Caki2 (cell line): ENCODE results near the gene ADGRG1. TPM values are rescaled to one million over a fixed set of nuclear protein-coding genes. Genes with fewer than 3 reads are reported as not detected.
"Not testable (repeated sequence)": the region's sequence is repeated elsewhere in the genome, so short reads cannot be mapped to it uniquely, and the experiment has no call there.

Source experiments
- DNase-seq: peaks from one replicate; pipeline ENCODE4 v3.0.0-alpha.2; 2015; ENCODE audit warnings: low read depth
- in situ Hi-C: cut with HindIII; loops from 2 replicates; pipeline ENCODE4 v1.10.0; 2016; ENCODE audit warnings: low sequenced_read_pairs, low pct_unique_long_range_greater_than_20kb, mixed read lengths
- total RNA-seq: library from RNA; depleted of rRNA; stranded (reverse); fragments of >200 nt; shearing (Covaris generic); gene quantifications from 2 replicates; pipeline ENCODE4 v1.2.3, GENCODE V29; 2014; ENCODE audit warnings: low replicate concordance

The ADGRG1 gene
- total RNA-seq, 1 experiment from 2014 or later = 32.2 TPM

GRCh38 chr16:57670196-57670595, 41.8 kb downstream of the ADGRG1 start:
- DNase-seq = no peak
- in situ Hi-C loops = no loop called here

GRCh38 chr16:57671451-57671850, 43.0 kb downstream of the ADGRG1 start:
- in situ Hi-C loops, DNase-seq: not testable (repeated sequence)

GRCh38 chr16:57672416-57672815, 44.0 kb downstream of the ADGRG1 start:
- DNase-seq = no peak
- in situ Hi-C loops = no loop called here

- no peak for DNase-seq
- in situ Hi-C loops = no loop called here
Observed at GRCh38 chr16:57672824-57673223, 44.4 kb downstream of the ADGRG1 start.

- in situ Hi-C loops = no loop called here
- DNase-seq = no peak
Observed at GRCh38 chr16:57675741-57676551, 47.5 kb downstream of the ADGRG1 start.

- DNase-seq = no peak
- in situ Hi-C loops = no loop called here
Observed at GRCh38 chr16:57676553-57677085, 48.2 kb downstream of the ADGRG1 start.

- in situ Hi-C loops = no loop called here
- no peak for DNase-seq
Observed at GRCh38 chr16:57677622-57678369, 49.4 kb downstream of the ADGRG1 start.

- in situ Hi-C loops = no loop called here
- no peak for DNase-seq
Observed at GRCh38 chr16:57679016-57679415, 50.6 kb downstream of the ADGRG1 start.

GRCh38 chr16:57679767-57680482, 51.5 kb downstream of the ADGRG1 start:
- in situ Hi-C loops = no loop called here
- DNase-seq = no peak

- DNase-seq = no peak
- in situ Hi-C loops = no loop called here
Observed at GRCh38 chr16:57680842-57681375, 52.5 kb downstream of the ADGRG1 start.

- in situ Hi-C loops = no loop called here
- DNase-seq = no peak
Observed at GRCh38 chr16:57681950-57682728, 53.7 kb downstream of the ADGRG1 start.

- in situ Hi-C loops = no loop called here
- DNase-seq = no peak
Observed at GRCh38 chr16:57682809-57683635, 54.6 kb downstream of the ADGRG1 start.

- in situ Hi-C loops = no loop called here
- no peak for DNase-seq
Observed at GRCh38 chr16:57683636-57684545, 55.5 kb downstream of the ADGRG1 start.

- in situ Hi-C loops = no loop called here
Observed at GRCh38 chr16:57684626-57685358, 56.4 kb downstream of the ADGRG1 start.

GRCh38 chr16:57685633-57686032, 57.2 kb downstream of the ADGRG1 start:
- in situ Hi-C loops = no loop called here
- DNase-seq = no peak

More at GRCh38 chr16:57684626-57685358, 56.4 kb downstream of the ADGRG1 start:
- no peak for DNase-seq
